ENCODE results near the gene SEMA3B. TPM values are rescaled to one million over a fixed set of nuclear protein-coding genes. Genes with fewer than 3 reads are reported as not detected.

SEMA3B gene
- total RNA-seq, 1 experiment from 2014 or later, result 6.4 TPM

DNA sequence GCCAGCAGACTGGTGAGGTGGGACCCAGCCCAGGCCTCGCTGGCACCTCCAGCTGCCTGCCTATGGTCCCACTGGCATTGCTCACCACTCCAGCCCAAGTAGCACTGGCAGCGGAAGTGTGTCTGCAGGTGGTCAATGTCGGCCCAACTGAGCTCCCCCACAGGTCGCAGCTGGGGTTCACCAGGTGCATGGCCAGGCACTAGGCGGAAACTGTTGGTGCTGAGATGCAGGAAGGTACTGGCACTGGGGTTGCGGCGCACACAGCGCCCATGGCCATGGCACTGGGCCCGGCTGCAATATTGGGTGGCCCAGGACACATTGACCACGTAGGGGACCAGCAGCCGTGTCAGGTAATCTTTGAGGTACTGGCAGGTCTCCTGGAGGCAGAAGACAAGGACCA, 49.2 kb downstream of the SEMA3B start:
- peak overlapping the region in 1 of 2 experiments; percentile 44; a peak in 2 of 5 replicates for H3K4me3 Mint-ChIP-seq
- Histone ChIP-seq H3K79me2 (ENCODE audit: insufficient read depth, low read length) (peaks cover 5% of the 10 kb centered on the region; the same call in 1 of the 2 replicates), H2BK15ac (ENCODE audit: low read depth, low read length) (no peak overlapping the region), H4K5ac (ENCODE audit: insufficient read length, low read depth, low read length) (no peak overlapping the region), H3K4me1 (ENCODE audit: insufficient read depth, low read length) (peaks cover 4% of the 10 kb centered on the region; the same call in 1 of the 2 replicates), H3K14ac (ENCODE audit: insufficient read depth, low read length) (no peak overlapping the region), H3K4me2 (ENCODE audit: insufficient read depth, insufficient read length, low read length) (no peak overlapping the region), H3K9me3 (ENCODE audit: control insufficient read depth, low read depth, low read length) (no peaks in the 10 kb centered on the region), H3K56ac (ENCODE audit: insufficient read length, low read depth, low read length) (no peak overlapping the region), H3K4ac (ENCODE audit: low read depth, low read length) (no peak overlapping the region), H3K27me3 (ENCODE audit: insufficient read depth, low read length) (no peaks in the 10 kb centered on the region), H3K23me2 (ENCODE audit: insufficient read length, low read depth, low read length, poor library complexity, severe bottlenecking) (peaks cover 15% of the 10 kb centered on the region), H3K27ac (ENCODE audit: insufficient read length, low read depth, low read length) (no peak overlapping the region), H4K20me1 (ENCODE audit: control insufficient read depth, insufficient read depth, insufficient read length) (no peaks in the 10 kb centered on the region), H3T11ph (ENCODE audit: low read length) (no peak overlapping the region), H2BK5ac (ENCODE audit: insufficient read length, low read length) (no peak overlapping the region), H3K79me1 (ENCODE audit: insufficient read depth, low read depth, low read length, poor library complexity, severe bottlenecking) (no peaks in the 10 kb centered on the region), H2AFZ (ENCODE audit: low read length) (no peak overlapping the region), H3K23ac (ENCODE audit: insufficient read length, low read depth, low read length) (no peak overlapping the region), H3K9ac (ENCODE audit: extremely low read depth, insufficient read length, low read length) (no peak overlapping the region), H4K91ac (ENCODE audit: insufficient read length, low read depth, low read length) (no peak overlapping the region), H2BK12ac (ENCODE audit: insufficient read length, low read depth, low read length) (no peak overlapping the region), H3K18ac (ENCODE audit: insufficient read length, low read depth, low read length) (no peak overlapping the region), H2BK120ac (ENCODE audit: low read depth, low read length, poor library complexity, severe bottlenecking) (no peak overlapping the region), H2AK5ac (ENCODE audit: insufficient read length, low read length) (no peak overlapping the region), H4K8ac (replicated peaks; ENCODE audit: insufficient read length, low read depth, low read length) (no peak overlapping the region), H2BK20ac (ENCODE audit: low read depth, low read length, poor library complexity, severe bottlenecking) (no peak overlapping the region)
- no peak overlapping the region for H3K27ac Mint-ChIP-seq
- WGBS (ENCODE audit: extremely low coverage, insufficient read length, low lambda C conversion rate), result no CpG with 5 or more reads among the region's 11 CpGs
- H3K4me1 Mint-ChIP-seq, result peaks cover 21 to 36% of the 10 kb centered on the region in 2 experiments
- TF ChIP-seq, protein P1, sequence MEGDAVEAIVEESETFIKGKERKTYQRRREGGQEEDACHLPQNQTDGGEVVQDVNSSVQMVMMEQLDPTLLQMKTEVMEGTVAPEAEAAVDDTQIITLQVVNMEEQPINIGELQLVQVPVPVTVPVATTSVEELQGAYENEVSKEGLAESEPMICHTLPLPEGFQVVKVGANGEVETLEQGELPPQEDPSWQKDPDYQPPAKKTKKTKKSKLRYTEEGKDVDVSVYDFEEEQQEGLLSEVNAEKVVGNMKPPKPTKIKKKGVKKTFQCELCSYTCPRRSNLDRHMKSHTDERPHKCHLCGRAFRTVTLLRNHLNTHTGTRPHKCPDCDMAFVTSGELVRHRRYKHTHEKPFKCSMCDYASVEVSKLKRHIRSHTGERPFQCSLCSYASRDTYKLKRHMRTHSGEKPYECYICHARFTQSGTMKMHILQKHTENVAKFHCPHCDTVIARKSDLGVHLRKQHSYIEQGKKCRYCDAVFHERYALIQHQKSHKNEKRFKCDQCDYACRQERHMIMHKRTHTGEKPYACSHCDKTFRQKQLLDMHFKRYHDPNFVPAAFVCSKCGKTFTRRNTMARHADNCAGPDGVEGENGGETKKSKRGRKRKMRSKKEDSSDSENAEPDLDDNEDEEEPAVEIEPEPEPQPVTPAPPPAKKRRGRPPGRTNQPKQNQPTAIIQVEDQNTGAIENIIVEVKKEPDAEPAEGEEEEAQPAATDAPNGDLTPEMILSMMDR (conservative IDR thresholded peaks at IDR 0.05), result no peak
- H3K9me3 Mint-ChIP-seq, result peaks cover 5 to 7% of the 10 kb centered on the region in 2 experiments
- no peak for DNase-seq
- H3K36me3 Mint-ChIP-seq (ENCODE audit: insufficient read depth in 1 of 3, low read depth in 3 of 3), result peaks cover 48 to 56% (median 55%) of the 10 kb centered on the region in 3 experiments
- H3K27me3 Mint-ChIP-seq (ENCODE audit: low read depth), result no peaks in the 10 kb centered on the region
